ENCODE measurements around the gene ZNF726.
"Not testable (repeated sequence)": the region's sequence is repeated elsewhere in the genome, so short reads cannot be mapped to it uniquely, and the experiment has no call there.

The ZNF726 gene

DNA sequence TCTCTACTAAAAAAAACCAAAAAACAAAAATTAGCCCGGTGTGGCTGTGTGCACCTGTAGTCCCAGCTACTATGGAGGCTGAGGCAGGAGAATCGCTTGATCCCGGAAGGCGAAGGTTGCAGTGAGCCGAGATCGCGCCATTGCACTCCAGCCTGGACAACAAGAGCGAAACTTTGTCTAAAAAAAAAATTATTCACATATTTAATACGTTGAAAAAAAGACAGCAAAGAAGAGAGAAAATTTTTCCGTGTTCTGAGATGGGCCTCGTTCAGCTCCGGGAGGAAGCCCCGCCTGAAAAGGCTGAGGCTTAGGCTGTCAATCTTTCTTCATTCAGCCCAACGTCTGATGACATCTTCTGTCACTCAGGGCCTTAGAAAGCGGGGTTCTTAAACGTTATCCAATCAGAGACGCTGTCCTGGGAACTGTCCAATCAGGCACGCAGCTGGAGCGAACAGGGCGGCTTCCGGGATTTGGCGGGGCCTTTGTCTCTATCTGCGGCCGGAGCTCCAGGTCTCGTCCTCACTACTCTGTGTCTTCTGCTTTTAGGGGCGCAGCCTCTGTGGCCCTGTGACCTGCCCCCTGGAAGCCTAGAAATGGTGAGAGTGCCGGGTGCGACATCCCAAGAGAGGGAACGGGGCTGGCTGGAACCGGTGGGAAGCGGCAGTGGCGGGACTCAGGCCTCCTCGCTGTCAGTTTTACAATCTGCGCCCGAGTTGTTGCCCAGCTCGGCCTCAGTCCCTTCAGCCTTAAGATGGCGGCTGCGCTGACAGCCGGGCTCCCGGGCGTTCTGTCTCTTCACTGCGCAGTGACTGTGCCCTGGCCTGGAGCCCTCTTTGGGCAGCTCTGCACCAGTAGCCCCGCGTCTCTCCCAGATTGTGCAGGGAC, at the start of gene ZNF726:
Gene ZNF726, plus strand, starts transcription at position 485 of the 885 bp plus-strand sequence. Its CDS starts 109 bp downstream, at position 594.
- peak; percentile 89 for DNase-seq

DNA sequence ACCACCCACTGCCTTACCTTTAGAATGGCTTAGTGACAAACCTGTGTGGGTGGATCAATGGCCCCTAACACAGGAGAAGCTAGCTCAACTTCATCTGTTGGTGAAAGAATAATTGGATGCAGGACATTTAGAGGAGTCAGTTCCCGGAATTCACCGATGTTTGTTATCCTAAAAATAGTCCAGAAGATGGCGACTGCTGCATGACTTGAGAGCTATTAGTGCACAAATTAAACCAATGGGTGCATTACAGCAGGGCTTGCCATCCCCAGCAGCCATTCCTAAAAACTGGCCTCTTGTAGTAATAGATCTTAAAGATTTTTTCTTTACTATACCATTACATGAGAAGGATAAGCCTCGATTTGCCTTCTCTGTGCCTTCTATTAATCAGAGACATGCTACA, 46.8 kb upstream of the ZNF726 start:
- DNase-seq, result no peak

DNA sequence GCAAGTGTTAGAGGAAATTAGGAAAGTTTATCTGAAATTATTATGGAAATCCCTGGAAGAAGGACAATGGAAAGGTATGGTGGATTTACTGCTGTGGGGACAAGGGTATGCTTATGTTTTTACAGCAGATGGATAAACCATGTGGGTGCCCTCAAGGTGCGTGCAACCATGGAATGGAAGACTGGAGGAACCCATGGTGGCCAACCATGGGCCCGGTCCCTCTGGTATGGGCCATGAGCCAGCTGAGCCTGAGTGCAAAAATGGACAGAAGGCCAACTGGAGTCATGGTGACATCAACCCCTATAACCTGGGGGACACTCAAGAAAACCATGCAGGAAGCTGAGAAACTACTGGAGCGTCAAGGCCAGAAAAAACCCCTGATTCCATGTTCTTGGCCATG, 46.1 kb upstream of the ZNF726 start:
- DNase-seq, result no peak

DNA sequence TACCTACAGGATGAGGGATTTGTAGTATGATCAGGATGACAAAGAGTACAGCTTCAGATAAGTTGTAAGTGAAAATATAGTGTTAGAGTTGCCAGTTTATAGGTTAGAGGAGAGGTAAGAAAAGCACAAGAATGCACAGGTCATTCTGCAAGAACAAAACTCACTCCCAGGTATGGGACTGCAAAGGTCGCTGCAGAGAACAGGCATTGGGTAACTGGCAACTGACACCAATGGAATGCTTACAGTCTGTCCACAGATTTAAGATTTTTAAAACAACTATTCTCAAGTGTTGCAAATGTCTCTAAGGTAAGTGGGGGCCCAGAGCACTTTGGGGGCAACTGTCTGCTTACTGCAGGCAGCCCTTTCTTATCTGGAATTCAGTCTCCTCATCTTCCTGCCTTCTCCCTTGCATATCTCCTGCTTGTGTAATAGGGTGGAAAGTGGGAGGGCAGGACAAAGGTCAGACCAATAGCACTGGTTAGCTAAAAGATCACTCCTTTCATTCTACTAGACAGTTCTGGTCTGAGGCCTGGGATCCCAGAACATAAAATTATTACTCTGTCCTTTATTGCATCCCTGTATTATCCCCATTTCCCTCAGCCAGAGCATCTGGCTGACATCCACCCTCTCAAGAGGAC, 42.3 kb upstream of the ZNF726 start:
- DNase-seq, result no peak

DNA sequence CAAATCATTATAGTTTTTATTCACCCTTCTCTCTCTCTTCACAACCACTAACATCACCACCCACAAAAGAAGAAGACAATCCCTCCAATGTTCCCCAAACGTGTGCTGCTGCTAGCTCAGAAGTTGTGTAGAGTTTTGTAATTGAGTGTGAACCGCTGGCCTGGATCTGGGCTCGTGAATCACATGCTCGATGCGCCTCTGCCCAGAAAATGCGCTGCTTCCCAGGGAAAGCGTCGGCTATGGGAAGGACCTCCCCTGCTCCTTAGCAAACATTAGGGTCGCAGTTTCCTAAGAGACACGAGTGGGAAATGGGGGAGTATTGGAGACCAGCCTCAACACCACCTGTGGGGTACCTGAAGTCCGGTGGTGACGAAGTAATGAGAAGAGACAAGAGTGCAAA, 38.4 kb upstream of the ZNF726 start:
- no peak for DNase-seq

DNA sequence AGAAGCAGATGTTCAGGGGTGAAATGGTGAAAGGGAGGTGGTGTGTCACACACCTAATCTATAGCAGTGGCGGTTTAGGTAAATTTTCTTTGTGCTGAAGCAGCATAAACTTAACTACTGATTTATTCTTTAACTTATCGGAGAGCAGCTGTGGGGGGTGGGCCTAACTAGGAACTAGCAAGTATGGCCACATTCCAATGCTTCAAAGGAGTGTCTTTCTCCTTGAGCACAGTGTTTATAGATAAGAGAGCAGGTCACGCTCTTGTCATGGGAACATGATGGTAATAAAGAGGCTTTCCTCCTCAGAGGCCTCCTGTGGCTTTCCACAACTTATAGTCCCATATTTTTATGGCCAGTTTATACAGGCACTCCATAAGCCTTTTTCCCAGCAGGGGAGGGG, 37.9 kb upstream of the ZNF726 start:
- DNase-seq, result not testable (repeated sequence)

DNA sequence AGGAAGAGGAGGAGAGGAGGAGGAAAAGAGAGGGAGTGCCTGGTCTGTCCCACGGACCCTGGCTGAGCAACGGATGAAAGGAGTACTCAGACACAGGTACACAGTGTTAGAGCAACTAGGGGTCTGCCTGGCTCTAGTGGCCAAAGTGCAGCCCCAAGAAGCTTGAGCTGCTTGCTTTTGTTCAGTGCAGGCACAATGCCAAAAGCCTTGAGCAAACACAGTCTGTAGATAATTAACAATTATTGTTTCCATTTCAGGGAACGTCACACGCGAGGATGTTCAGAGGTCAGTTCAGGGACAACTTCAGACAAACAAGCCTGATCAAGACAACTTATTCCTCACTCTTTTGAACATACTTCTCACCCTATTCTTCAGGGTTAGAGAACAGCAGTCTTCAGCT, 32.2 kb upstream of the ZNF726 start:
- peak; percentile 69 for DNase-seq

DNA sequence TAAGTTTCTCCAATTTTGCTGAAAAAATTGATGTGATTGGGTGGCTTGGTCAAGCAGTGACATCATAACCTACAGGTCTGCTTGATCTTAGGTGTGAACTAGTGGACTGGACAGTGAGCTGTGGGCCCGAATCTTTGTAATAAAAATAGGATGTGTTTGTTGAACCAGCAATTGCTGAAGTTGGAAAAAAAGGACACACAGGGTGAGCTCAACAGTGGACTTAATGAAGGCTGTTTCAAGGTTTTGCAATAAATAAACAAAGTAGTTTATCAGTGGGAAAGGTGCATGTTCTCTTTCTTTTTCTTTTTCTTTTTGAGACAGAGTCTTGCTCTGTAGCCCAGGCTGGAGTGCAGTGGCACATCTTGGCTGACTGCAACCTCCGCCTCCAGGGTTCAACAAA, 30.3 kb upstream of the ZNF726 start:
- no peak for DNase-seq

DNA sequence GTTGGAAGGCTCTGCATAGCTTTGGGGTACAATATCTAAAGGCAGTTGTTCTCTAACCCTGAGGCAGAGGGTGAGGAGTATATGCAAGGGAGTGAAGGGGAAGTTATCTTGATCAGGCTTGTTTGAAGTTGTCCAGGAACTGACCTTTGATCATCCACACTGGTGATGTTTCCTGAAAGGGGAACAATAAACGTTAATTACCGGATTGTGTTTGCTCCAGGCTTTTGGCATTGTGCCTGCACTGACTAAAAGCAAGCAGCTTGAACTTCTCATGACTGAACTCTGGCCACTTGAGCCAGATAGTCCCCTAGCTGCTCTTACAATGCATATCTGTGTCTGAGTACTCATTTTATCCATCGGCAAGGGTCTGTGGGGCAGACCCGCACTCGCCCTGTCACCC, 27.0 kb upstream of the ZNF726 start:
- DNase-seq, result peak; percentile 43

DNA sequence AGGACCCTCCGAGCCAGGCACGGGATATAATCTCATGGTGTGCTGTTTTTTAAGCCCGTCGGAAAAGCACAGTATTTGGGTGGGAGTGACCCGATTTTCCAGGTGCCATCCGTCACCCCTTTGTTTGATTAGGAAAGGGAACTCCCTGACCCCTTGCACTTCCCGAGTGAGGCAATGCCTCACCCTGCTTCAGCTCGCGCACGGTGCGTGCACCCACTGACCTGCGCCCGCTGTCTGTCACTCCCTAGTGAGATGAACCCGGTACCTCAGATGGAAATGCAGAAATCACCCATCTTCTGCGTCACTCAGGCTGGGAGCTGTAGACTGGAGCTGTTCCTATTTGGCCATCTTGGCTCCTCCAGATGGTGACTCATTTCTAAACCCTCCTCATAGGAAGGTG, 18.6 kb upstream of the ZNF726 start:
- DNase-seq, result not testable (repeated sequence)

DNA sequence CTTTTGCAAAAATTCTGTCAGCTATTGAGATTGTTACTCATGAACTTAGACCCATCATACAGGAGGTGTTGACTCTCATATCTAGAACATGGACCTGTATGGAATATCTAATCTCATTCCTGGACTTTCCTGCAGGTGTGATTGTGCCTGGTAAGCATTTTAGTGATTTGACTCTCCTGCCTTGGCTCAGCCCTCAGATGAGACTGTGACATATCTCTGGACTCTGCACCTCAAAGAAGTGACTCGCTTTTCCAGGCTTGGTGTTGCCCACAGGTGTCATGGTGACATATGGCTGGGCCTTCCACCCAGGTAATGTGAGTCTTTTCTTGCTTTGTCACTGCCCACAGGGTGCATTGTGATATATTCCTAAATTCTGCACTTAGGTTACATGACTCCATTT, 17.8 kb upstream of the ZNF726 start:
- no peak for DNase-seq

DNA sequence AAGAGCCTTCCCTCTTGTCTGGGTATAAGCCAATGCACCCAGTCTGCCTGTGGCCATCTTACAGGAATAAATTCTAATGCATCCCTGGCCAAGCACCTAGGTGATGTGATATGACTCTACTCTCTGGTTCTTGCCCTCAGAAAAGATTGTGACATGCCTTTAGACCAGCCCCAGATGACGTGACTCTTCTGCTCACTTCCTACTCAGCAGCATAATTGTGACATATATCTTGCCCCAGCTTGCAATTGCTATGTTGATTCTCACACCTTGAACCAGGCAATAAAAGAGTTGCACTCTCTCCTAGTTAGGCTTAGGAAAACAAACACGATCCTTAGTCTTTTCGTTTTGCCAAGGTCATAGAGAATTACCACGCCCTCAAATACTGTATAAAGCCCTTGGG, 13.3 kb upstream of the ZNF726 start:
- DNase-seq, result no peak

DNA sequence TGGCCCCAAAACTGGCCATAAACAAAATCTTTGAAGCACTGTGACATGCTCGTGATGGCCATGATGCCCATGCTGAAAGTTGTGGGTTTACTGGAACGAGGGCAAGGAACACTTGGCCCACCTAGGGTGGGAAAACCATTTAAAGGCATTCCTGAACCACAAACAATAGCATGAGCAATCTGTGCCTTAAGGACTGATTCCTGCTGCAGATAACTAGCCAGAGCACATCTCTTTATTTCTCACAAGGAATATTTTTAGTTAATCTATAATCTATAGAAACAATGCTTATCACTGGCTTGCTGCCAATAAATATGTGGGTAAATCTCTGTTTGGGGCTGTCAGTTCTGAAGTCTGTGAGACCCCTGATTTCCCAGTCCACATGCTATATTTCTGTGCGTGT, 10.3 kb upstream of the ZNF726 start:
- DNase-seq, result no peak

DNA sequence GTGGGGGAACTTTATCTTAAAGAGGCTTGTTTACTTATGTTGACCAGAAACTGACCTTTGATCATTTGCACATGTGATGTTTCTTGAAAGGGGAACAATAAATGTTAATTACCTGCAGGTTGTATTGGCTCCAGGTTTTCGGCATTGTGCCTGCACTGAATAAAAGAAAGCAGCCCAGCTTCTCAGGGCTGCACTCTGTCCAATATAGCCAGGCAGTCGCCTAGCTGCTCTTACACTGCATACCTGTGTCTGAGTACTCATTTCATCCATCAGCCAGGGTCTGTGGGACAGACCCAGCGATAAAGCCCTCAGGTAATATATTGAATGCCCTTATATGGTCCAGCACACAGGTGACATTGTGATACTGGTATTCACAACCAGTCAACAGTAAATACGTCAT, 8.9 kb upstream of the ZNF726 start:
- DNase-seq, result no peak

DNA sequence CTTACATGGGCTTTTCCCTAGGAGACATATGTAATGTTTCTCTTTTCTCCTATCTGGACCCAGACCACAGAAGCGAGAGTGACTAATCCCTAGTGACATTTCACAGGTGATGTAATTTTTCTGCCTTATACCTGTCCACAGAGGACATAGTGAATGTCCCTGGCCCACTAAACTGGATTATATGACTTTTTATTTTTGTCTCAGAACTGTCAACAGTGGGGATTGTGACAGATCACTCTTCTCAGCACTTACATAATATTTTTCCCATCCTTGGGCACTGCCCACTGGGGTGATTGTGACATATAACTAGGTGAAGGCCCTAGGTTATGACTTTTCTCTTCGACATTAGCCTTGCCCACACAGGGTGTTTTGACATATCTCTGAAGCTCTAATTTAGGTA, 7.9 kb upstream of the ZNF726 start:
- DNase-seq, result no peak

DNA sequence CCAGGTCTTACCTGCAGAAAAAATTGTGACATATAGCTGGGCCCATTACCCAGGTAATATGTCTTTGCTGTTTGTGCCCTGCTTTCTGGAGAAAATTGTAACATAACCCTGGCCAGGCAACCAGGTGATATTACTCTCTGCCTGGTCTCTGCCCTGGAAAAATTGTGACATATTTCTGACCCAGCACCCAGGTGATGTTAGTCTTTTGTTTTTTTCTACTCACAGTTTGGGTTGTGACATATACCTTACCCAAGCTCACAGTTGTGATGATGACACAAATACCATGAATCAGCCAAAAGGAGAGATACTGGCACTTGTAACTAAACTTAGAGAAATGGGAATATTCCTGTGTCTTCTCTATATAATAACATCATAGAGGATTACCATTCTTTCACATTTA, 6.5 kb upstream of the ZNF726 start:
- DNase-seq, result no peak

DNA sequence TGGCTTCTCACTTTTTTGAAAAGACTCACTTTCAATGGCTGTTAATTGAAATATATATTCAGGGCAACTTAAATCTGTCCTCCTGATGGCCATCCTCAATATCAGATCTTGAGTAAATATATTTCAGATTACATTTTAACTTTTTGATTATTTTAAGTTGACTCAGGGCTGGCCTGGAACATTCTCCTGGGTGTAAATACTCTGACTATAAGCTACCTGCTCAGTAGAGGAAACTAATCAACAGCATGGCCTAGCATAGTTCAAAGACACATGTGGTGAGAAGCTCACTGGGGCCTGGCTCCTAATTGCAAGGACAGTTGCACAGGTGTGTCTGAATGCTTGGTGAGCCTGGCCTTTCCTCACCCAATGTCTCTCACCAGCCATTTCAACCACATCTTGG, 5.5 kb upstream of the ZNF726 start:
- DNase-seq, result no peak

DNA sequence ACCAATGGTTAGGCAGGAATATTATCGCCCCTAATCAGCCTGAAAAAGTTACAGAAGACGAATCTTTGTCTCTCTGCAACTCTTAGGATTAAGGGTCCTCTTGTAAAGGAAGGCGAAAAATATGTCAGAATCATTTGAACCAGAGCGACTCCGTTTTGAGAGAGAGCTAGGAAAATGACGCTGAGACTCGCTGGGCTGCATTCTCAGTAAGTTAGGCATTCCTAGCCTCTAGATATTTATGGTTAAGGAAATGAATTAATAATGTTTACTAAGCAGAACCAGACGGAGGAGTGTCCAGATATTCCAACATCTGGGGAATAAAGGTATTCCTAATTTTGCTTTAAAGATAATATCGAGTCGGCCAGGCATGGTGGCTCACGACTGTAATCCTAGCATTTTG, 755 bp upstream of the ZNF726 start:
- no peak for DNase-seq

DNA sequence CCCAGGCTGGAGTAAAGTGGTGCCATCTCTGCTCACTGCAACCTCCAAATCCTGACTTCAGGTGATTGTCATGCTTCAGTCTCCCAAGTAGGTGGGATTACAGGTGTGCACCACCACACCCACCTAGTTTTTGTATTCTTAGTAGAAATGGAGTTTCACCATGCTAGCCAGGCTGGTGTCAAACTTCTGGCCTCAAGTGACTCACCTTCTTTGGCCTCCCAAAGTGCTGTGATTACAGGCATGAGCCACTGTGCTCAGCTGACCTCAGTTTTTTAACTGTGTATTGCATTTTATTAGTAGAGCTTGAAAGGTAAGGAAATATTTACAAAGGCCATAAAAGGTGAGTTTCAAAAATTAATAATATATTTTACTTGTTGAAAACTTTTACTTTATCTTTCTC, 2.3 kb downstream of the ZNF726 start:
- DNase-seq, result no peak

DNA sequence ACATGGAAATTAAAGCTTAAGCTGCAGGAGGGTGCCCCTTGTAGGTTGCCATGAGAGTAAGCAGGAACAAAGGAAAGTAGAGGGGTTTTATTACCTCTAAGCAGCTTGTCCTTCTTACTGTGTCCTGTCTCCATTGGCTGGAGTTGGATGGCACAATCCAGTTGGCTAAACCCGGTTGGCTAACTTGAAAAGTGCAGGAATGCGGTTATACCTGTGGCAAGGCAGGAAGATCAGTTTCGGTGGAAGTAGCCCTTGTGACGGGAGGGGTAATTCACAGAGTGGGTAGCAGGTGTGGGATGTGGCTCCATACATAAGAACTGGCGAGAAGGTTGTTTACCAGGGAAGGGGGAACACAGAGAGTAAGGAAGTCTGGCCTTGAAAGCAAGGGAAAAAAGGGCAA, 3.2 kb downstream of the ZNF726 start:
- DNase-seq, result no peak

DNA sequence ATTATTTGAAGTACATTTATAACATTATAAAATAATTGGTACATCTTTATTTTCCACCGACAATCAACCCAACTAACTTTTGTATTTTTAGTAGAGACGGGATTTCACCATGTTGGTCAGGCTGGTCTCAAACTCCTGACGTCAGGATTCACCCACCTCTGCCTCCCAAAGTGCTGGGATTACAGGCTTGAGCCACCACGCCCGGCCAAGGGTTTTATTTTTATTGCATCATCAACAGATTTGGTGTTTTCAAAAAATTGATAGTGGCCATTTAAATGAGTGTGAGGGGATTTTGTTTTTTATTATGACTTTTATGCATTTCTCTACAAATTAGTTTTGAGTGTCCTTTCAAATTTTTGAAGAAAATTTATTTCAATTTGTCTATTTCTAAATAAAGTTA, 10.6 kb downstream of the ZNF726 start:
- DNase-seq, result no peak

DNA sequence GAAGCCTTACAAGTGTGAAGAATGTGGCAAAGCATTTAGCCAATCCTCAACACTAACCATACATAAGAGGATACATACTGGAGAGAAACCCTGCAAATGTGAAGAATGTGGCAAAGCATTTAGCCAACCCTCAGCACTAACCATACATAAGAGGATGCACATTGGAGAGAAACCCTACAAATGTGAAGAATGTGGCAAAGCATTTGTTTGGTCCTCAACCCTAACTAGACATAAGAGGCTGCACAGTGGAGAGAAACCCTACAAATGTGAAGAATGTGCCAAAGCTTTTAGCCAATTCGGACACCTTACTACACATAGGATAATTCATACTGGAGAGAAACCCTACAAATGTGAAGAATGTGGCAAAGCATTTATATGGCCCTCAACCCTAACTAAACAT, 18.2 kb downstream of the ZNF726 start:
- DNase-seq, result no peak

DNA sequence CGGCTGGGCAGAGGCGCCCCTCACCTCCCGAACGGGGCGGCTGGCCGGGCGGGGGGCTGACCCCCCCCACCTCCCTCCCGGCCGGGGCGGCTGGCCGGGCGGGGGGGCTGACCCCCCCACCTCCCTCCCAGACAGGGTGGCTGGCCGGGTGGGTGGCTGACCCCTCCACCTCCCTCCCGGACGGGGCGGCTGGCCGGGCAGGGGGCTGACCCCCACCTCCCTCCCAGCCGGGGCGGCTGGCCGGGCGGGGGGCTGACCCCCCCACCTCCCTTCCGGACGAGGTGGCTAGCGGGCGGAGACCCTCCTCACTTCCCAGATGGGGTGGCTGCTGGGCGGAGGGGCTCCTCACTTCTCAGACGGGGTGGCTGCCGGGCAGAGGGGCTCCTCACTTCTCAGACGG, 22.3 kb downstream of the ZNF726 start:
- DNase-seq, result not testable (repeated sequence)

DNA sequence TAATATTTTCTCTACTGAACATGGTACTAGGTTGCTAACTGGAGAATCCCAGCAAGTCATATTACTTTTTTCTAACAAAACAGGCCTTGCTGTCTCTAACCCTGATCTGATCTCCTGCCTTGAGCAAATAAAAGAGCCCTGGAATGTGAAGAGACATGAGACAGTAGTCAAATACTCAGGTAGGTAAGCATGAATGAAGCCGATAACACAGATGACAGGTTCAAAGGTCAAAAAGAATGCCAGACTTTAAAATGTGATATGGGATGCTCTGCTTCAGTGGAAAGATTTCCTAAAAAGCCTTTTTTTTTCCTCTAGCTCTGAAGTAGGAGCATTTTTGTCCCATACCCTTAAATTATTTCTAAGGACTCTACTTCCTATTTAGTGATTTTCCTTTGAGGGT, 28.7 kb downstream of the ZNF726 start:
- no peak for DNase-seq

DNA sequence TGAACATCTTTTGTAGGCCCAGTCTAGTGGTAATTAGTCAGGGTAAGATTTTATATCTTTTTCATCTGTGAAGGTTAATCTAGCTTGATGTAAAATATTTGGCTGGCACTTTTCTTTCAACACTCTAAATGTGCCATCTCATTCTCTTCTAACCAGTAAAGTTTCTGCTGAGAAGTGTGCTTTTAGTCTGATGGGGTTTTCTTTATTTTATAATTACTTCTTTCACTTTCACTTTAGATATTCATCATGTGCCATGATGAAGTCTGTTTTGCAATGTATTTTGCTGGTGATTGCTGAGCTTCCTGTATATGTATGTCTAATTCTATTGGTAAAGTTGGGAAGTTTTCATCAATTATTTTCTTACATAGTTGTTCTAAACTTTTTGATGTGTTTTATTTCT, 31.9 kb downstream of the ZNF726 start:
- no peak for DNase-seq
